NK-92 (cell line): ENCODE measurements around the gene AATK.

Experiments
- DNase-seq: peaks from one replicate; lab custom pipeline; 2025; ENCODE audit not compliant: unreplicated experiment; lab: John Stamatoyannopoulos, UW

AATK gene

DNA sequence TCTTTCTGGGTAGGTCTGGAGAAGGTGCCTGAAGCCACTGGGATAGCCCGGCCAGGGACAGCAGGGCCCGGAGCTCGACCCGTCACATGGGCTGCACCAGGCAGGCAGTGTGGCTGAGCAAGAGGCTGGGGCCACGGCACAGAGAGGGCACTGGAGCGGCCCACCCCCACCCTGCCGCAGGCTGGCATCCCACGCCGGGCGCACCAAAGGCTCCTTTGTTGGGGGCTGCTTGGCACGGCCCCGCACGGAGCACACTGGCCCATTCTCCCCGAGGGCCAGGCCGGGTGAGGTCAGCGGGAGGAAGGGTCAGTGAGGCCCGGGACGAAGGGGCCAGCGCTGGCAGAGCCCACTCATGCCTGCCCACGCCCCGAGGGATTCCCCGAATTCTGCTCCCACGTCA lies 37.2 kb downstream of the AATK start:
- DNase-seq, result no peak

DNA sequence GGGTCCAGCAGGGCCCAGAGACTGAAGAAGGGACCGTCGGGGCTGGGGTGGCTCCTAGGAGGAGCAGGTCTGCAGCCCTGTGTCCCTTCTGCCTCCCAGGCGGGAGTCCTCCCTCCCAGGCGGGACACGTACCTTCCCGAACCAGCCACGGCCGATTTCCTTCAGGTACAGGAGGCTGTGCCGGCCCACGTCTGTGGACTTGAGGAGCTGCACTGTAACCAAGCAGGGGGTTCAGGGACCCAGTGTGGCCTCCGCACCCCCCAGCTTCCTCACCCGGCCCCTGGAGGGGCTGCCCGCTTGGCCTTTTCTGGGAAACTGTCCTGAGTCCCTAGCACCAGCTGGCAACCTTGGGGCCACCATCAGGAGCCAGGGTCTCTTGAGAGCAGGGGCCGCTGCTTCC lies 37.7 kb downstream of the AATK start:
- no peak for DNase-seq

DNA sequence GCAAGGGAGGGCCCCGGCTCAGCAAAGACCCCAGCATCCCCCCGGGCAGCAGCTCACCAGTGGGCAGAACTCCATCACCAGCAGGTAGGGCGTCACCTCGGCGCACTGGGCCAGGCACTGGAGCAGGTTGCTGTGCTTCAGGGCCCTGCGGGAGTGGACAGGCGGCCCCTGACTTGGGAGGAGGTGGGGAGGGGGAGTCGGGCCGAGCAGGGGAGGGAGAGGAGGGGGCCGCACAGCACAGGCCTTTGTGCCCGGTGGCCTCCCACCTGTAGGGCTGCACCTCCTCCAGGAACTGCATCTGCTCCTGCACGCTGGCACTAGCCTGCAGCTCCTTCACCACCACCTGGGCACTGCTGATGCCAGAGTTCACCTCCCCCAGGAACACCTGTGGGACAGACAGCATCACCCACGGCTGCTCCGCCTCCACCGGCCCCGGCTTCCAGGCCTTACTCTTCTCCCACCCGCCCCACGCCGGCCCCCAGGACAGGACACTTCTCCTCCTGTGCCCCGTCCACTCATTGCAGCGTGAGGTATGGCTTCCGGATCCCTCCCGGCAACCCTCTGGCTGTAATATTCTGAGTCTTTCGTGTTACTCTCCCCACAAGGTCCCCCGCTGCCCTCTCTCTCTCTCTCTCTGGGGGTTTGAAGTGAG lies 38.4 kb downstream of the AATK start:
- no peak for DNase-seq

DNA sequence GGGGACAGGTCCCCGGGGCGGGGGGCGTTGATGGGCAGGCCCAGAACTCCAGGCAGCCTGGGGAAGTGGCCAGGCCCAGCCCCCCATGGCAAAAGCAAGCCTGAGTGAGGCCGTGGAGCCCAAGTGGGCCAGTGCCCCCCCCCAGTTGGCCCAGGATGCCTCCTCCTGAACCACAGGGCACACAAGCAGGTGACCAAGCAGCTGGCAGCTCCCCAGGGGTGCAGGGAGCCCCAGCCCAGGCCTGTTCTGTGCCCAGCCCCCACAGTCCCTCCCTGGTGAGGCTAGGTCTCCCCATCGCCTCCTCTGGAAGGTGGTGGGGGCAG lies 38.9 kb downstream of the AATK start:
- no peak for DNase-seq

GRCh38 chr17:81126281-81127132 lies 39.5 kb downstream of the AATK start:
- DNase-seq, result no peak

- no peak for DNase-seq
Measured at GRCh38 chr17:81125573-81126081, 40.4 kb downstream of the AATK start.

GRCh38 chr17:81124377-81124776 lies 41.6 kb downstream of the AATK start:
- no peak for DNase-seq

DNA sequence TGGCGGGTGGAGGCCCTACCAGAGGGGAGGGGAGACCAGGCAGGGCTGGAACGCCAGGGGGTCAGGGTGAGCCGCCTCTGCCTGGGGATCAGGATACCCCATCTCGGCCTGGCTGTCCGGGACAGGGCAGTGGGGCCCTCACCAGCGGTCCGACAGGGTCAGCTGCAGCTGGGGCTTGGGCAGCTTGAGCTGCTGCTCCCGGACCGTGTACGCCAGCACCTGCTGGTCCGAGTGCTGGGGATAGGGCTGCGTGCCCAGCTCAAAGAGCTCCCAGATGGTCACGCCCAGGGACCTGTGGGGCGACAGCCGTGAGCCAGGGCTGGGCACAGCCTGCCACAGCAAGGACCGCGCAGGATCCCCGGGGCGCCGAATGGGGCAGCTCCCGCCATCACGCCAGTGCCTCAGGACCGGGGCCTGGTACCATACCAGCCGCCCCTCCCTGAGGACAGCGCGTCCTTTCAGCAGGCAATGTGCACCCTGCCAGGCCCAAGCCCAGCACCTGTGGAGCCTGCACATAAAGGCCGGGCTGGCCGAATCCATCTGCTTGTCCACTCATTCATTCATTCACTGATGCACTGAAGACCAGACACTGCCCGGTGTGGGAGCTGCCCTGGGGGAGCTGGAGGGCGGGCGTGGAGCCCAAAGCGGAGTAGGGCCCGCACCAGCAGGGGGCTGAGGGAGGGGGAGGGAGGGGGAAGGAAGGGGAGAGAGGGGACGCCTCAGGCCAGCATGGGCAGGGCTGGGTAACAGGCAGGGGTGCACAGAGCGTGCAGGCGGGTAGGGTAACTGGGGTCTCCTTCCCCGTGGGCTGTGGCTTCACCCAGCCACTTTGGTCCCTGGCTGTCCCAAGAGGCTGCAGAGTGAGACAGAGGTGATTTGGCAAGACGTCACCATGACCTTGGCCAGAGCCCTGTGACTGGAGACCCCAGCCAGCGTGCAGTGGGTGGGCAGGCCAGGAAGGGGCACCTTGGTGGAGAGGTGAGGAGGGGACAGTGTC lies 42.7 kb downstream of the AATK start:
- DNase-seq, result no peak

DNA sequence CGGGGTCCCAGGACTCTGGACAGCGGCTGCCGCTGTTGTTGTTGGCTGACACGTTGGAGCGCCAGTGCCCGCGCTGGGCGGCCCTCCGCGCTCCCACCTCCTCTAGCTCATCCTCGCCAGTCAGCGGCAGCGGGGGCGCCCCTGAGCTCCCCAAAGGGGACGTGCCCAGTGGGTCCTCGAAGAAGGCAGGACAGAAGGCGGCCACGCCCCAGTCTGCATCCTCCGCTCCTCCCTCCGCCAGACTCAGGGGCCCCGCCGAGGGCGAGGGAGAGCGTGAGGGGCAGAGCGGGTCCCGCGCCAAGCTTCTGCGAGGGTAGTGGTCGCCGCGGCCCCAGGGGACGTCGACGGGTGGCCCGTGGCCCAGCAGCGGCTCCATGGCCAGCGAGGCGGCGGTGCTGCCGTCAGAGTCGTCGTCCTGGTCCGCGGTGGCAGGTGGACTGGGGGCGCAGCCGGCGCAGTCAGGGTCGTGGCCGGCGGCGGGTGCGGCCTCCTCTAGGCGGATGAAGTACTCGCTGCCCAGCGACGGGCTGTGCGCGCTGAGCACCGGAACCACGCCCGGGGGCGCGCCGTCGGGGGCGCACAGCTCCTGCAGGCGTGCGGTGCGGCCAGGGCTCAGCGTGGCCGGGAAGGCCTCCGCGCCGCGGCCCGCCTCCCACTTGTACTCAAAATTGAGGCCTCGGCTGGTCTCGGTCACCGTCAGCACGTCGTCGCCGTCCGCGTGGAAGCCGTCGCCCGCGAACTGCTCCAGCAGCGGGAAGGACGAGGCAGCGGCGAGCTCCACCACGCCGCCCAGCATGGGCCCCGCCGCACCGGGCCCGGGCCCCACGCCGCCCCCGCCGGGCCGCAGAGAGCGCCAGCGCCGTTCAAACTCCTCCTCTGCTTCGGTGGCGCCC lies 43.9 kb downstream of the AATK start:
- DNase-seq, result no peak

DNA sequence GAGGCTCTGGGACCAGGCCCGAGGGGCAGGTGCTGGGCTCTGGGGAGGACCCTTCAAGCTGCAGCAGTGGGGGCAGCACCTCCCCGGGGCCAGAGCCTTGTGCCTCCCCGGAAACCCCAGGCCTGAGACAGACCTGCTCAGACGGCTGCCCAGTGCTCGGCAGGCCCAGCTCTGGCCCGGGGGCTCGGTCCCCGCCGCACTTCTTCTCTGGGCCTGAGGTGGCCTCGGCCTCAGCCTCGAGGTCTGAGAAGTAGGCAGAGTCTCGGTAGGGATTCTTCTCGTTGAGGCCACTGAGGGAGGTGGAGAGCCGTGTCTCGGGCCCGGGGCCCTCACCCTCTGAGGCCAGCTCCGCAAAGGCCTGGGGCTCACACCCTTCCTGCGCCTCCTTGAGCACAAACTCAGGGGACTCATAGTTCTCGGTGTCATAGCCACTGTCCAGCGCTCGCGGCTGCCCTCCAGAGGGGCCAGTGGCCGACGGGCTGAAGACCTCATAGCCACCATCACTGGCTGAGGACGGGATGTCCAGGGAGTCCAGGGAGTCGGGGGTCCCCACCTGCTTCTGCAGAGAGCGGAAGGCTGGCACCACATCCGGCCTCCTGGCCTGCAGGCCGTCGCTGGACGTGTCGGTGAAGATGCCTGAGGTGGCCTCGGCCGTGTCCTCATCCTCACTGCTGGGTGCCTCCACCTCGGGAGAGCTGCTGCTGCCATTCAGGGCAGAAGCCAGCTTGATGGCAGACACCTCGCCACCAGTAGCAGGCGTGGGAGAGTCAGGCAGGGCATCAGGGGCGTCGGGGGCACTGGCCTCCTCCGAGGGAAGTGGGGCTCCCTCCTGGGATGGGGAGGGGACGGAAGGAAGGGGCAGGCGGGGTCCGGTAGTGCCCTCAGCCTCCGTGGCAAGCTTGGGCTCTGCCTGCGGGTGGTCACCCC lies 45.1 kb downstream of the AATK start:
- DNase-seq, result no peak

DNA sequence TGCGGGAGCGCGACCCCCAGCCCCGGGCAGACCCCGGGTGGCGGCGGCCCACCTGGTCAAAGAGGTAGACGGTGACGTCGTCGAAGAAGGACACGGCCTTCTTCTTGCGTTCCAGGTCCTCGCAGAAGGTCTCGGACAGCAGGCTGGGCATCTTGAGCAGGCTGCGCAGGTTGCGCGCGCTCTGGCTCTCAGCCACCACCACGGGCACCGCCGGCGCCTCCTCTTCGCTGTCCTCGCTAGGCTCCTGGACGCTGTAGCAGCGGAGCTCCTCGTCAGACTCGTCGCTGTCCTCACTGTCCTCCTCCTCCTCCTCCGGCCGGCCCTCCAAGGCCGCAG lies 45.9 kb downstream of the AATK start:
- DNase-seq, result no peak

GRCh38 chr17:81119223-81120148 lies 46.5 kb downstream of the AATK start:
- DNase-seq, result peak; percentile 13

DNA sequence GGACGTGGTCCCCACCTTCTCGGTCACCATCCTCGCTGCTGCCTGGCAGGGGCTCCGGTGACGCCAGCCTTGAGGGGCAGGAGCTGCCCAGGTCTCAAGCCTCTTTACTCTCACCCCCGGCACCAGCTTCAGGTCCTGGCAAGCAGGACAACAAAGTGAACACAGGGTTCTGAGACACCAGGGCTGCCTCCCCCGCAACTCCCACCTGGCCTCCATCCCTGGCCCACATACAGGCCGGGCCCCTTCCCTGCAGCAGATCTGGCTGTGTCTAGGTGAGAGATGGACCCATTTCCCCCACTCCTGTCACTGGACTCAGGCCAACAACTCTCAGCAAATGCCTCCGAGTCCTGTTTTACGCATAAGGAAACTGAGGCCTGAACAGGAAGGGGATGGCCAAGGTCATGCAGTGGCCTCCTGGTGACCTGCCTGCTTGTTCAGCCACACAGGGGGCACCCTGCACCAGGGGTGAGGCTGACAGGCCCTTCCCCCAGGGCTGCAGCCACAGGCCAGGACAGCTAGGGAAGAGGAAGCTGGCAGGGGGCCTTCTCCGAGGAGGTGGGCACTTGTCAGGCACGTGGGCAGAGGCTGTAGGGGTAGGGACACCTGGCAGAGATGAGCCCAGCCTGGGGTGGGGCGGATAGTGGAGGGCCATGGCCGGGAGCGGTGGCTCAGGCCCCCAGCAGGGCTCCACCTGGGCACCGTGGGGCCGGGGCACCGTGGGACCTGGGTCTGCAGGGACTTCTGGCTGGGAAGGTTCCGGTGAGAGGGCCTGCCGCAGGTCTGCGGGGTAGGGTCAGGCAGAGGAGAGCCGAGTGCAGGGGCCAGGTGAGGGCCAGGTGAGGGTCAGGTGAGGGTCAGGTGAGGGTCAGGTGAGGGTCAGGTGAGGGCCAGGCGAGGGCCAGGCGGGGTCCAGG lies 47.5 kb downstream of the AATK start:
- no peak for DNase-seq

GRCh38 chr17:81117672-81118198 lies 48.3 kb downstream of the AATK start:
- DNase-seq, result no peak

DNA sequence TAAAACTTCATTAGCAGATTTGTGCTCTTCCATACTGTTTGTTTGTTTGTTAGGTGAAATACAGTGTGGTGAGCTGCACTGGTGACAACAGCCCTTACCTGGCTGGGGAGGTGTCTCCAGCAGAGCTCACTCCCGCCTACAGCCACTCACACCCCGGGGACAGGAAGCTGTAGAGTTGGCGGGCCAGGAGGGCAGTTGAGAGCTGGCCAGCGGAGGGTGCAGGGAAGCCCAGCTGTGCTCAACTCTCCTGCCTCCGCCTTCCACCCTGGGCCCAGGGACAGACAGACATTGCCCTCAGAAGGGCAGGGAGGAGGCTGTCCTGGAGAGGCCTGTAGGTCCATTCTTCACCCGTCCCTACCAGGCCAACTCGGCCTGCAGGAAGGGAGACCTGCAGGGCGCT lies 49.3 kb downstream of the AATK start:
- no peak for DNase-seq

DNA sequence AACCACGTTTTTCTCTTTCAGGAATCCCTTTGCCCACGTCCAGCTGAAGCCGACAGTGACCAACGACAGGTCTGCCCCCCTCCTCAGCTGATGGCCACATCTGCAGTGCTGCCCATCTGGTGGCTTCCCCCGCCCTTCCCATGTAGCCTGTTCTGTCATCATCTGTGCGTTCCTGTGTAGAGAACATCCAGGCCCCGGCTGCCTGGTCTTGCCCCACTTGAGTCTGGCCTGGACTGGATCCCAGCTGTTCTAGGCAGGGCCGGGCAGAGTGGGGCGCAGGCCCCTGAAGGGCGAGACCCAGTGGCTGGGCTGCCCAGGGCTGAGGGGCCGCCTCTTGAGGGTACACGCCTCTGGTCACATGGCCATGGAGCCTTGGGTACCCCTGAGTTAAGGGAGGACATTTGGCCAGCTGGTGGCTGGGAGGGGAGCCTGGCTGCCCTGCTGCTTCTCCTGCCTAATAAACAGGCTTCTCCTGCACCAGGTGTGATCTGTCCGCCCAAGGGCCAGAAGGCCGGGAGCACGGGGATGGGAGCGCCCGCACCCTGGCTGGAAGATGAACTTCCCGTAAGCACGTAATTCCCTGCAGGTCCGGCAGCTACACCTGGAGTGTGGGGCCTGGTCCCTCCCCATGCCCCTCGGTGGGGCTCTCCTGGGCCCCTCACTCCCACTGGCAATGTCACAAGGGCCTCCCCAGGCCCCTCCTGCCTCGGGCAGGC lies 50.1 kb downstream of the AATK start:
- DNase-seq, result no peak
